Tibial nerve (tissue), 4 donors: Measurements from ENCODE around the gene NEBL.

Experiments
- CTCF ChIP-seq, 5 experiments: fragments of 200-600 bp in 3 of 5; fragments of 450-650 bp in 2 of 5; sonication (generic) in 3 of 5; IDR thresholded peaks; one replicate each; pipeline ENCODE4 v1.5.1; 2016 to 2019; ENCODE audit warnings: antibody characterized with exemption in 5 of 5, mild to moderate bottlenecking in 3 of 5, moderate library complexity in 2 of 5
- EP300 ChIP-seq, 2 donors: sonication (generic); formaldehyde crosslinking; IDR thresholded peaks; one replicate each; pipeline ENCODE4 v1.6.1; 2017; ENCODE audit warnings: antibody characterized with exemption in 2 of 2, mild to moderate bottlenecking in 1 of 2

DNA sequence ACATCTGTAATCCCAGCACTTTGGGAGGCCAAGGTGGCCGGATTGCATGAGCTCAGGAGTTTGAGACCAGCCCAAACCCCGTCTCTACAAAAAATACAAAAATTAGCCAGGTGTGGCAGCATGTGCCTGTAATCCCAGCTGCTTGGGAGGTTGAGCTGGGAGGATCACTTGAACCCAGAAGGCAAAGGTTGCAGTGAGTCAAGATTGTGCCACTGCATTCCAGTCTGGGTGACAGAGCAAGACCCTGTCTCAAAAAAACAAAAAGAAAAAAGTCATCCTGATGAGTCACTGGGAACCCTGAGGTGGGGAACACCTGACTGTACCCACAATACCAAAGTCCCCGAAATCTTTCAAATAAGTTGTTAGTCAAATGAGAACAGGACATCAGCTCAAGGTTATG, 80.0 kb downstream of the NEBL start:
- TF ChIP-seq CTCF (IDR thresholded peaks at IDR 0.05) (no peak), EP300 (IDR thresholded peaks at IDR 0.05) (no peak)
